Endothelial cell of umbilical vein (primary cell): ENCODE measurements around the gene MYO5B. TPM values are rescaled to one million over a fixed set of nuclear protein-coding genes. Genes with fewer than 3 reads are reported as not detected.

Experiments
- BruUV-seq: library from RNA; stranded (reverse); fragments of 400-500 nt; replicated peaks from 2 replicates; lab custom pipeline; 2021; lab: Mats Ljungman, UMichigan
- CTCF ChIA-PET: fragments of 300-600, 350-600 bp; sonication (Branson Sonifier 250); formaldehyde crosslinking; loops from one replicate; lab custom pipeline; 2021; ENCODE audit warnings: antibody characterized with exemption, inconsistent platforms; lab: Charles Lee
- POLR2A ChIA-PET: fragments of 300-600, 350-600 bp; sonication (Branson Sonifier 250); formaldehyde crosslinking; loops from one replicate; lab custom pipeline; 2021; ENCODE audit warnings: antibody characterized with exemption, inconsistent platforms; lab: Charles Lee
- DNase-seq: peaks from one replicate; pipeline ENCODE4 v3.0.0-alpha.2; 2011; ENCODE audit warnings: low read depth, low spot score
- FAIRE-seq: peaks from 2 replicates; lab custom pipeline; 2011; peaks lifted over from hg19 to GRCh38; lab: Jason Lieb, UNC
- H2AFZ ChIP-seq: 2 replicates; pipeline ENCODE4 v1.6.0; 2012; ENCODE audit warnings: low read depth, low read length, control low read depth, inconsistent platforms
- H3K27ac ChIP-seq: 2 replicates; pipeline ENCODE4 v1.5.1; 2011; ENCODE audit warnings: low read depth, mild to moderate bottlenecking, control low read depth, low read length, moderate library complexity; ENCODE audit not compliant: insufficient read depth
- H3K27me3 ChIP-seq, 2 experiments: 2 replicates each; pipeline versions ENCODE4 v1.6.0 to v1.6.1; 2011; ENCODE audit warnings: low read length in 2 of 2, mixed read lengths in 1 of 2; ENCODE audit not compliant: control insufficient read depth in 2 of 2, insufficient read depth in 2 of 2
- H3K36me3 ChIP-seq, 2 experiments: 2 replicates in 1 of 2; 3 replicates in 1 of 2; pipeline ENCODE4 v1.5.1; 2011; ENCODE audit warnings: low read length in 2 of 2, mild to moderate bottlenecking in 1 of 2, moderate library complexity in 1 of 2; ENCODE audit not compliant: control insufficient read depth in 2 of 2, insufficient read depth in 2 of 2; ENCODE audit errors: extremely low read depth in 1 of 2
- H3K4me1 ChIP-seq: 3 replicates; pipeline ENCODE4 v1.5.1; 2011; ENCODE audit warnings: mild to moderate bottlenecking, low read length; ENCODE audit not compliant: control insufficient read depth, insufficient read depth; ENCODE audit errors: extremely low read depth
- H3K4me2 ChIP-seq: 2 replicates; pipeline ENCODE4 v1.6.1; 2011; ENCODE audit warnings: low read length, control low read depth, mixed read lengths; ENCODE audit not compliant: insufficient read depth
- H3K4me3 ChIP-seq, 3 experiments: fragments of 200-600 bp in 1 of 3; sonication (generic), shearing (Covaris generic) in 1 of 3; replicated peaks in 1 of 3; 2 replicates each; pipeline ENCODE4 v1.5.1; 2011 to 2016; ENCODE audit warnings: control low read depth in 3 of 3, low read length in 3 of 3, mild to moderate bottlenecking in 2 of 3, inconsistent platforms in 1 of 3, low read depth in 1 of 3, moderate library complexity in 1 of 3; ENCODE audit not compliant: insufficient read depth in 1 of 3
- H3K79me2 ChIP-seq: 2 replicates; pipeline ENCODE4 v1.6.0; 2012; ENCODE audit warnings: low read length, inconsistent platforms; ENCODE audit not compliant: control insufficient read depth, insufficient read depth
- H3K9ac ChIP-seq: replicated peaks from 2 replicates; pipeline ENCODE3; 2011; ENCODE audit warnings: low read length, control low read depth; ENCODE audit not compliant: insufficient read depth; ENCODE audit errors: extremely low read depth
- H3K9me1 ChIP-seq: replicated peaks from 3 replicates; pipeline ENCODE4 v1.6.0; 2011; ENCODE audit warnings: mild to moderate bottlenecking, low read length; ENCODE audit not compliant: control insufficient read depth, insufficient read depth; ENCODE audit errors: extremely low read depth
- H3K9me3 ChIP-seq: replicated peaks from 2 replicates; pipeline ENCODE4 v1.5.1; 2012; ENCODE audit warnings: low read length, inconsistent platforms; ENCODE audit not compliant: control insufficient read depth, insufficient read depth
- H4K20me1 ChIP-seq: replicated peaks from 2 replicates; pipeline ENCODE3; 2011; ENCODE audit warnings: mild to moderate bottlenecking, low read length; ENCODE audit not compliant: control insufficient read depth, insufficient read depth; ENCODE audit errors: extremely low read depth
- FOS ChIP-seq: IDR thresholded peaks from 2 replicates; pipeline ENCODE4 v1.6.1; 2011; ENCODE audit warnings: mild to moderate bottlenecking, low read length, moderate library complexity, borderline replicate concordance; ENCODE audit not compliant: insufficient read depth
- GATA2 ChIP-seq: IDR thresholded peaks from 2 replicates; pipeline ENCODE4 v1.7.0; 2011; ENCODE audit warnings: low read depth, mild to moderate bottlenecking, moderate library complexity, mixed read lengths, low read length; ENCODE audit not compliant: insufficient read length, insufficient read depth
- dilution Hi-C: fragments of 300-500 bp; cut with MboI; formaldehyde crosslinking; loops from one replicate; pipeline ENCODE4 v1.15.0; 2019; ENCODE audit warnings: low sequenced_read_pairs; ENCODE audit not compliant: extremely low pct_ligation_motif_present
- intact Hi-C: fragments of 100-400 bp; cut with micrococcal nuclease; formaldehyde crosslinking; loops from one replicate; pipeline ENCODE4 v1.10.0; 2022
- polyA plus RNA-seq, 4 experiments: library from polyadenylated mRNA; depleted of rRNA in 3 of 4; stranded (reverse) in 3 of 4; unstranded in 1 of 4; fragments of >200 nt; gene quantifications; 2 replicates each; pipeline versions ENCODE4 v1.2.1 to v1.2.3, GENCODE V29; 2011 to 2012; ENCODE audit warnings: missing spikeins in 1 of 4
- total RNA-seq: library from RNA; stranded (reverse); gene quantifications from 2 replicates; pipeline ENCODE4 v1.2.3, GENCODE V29; 2021
- TF ChIP-seq, protein P1 (sequence below), 2 donors: IDR thresholded peaks; 1 replicate in 1 of 2; 2 replicates in 1 of 2; pipeline ENCODE4 v1.5.1; 2011; ENCODE audit warnings: low read length in 2 of 2, mild to moderate bottlenecking in 2 of 2, moderate library complexity in 2 of 2, control low read depth in 1 of 2, inconsistent platforms in 1 of 2, low read depth in 1 of 2; ENCODE audit not compliant: insufficient read depth in 1 of 2; ENCODE audit errors: extremely low read depth in 1 of 2
- TF ChIP-seq, protein P2 (sequence below): IDR thresholded peaks from 2 replicates; pipeline ENCODE4 v1.6.1; 2011; ENCODE audit not compliant: insufficient read depth, insufficient read length

MYO5B gene
- total and polyA plus RNA-seq, 2 donors (not counting 3 experiments of a cell fraction or from before 2014, with no cell fraction given) = 0.54 to 1.1 TPM

DNA sequence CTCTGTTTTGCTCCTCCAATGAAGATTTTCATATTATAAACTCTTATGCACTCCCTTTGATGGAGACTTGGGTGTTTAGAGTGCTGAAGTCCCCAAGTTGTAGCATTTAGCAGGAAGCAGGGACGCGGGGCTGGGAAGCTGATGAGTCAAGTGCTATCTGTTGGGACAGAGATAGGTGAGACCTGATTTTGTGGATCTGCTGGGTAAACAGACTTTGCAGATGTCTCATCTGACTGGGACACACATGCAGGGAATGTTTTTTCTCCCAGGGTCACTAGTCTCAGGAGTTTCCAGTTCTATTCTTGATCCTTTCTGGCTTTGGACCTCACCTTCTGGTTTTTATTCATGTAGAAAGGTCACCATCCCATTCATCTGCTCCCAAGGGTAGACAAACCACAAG is 301.9 kb downstream of the MYO5B start:
- no peak for FAIRE-seq
- intact Hi-C loops = no loop called here

More for the DNA sequence above, 301.9 kb downstream of the MYO5B start:
- ChIA-PET CTCF (interaction anchor here (1.0 kb wide), 1 partner anchor 34 kb away, joined by 3 read pairs; no protein-coding TSS in a partner anchor), POLR2A (no interaction called here)
- peaks cover 17% of the 10 kb centered on the region for H3K4me1 ChIP-seq
- H4K20me1 ChIP-seq = no peaks in the 10 kb centered on the region
- dilution Hi-C loops = no loop called here
- H3K27me3 ChIP-seq = peaks cover 0 to 2% of the 10 kb centered on the region in 2 experiments
- H2AFZ ChIP-seq = no peak overlapping the region
- DNase-seq = no peak
- H3K27ac ChIP-seq = no peak overlapping the region
- no peak overlapping the region for H3K4me2 ChIP-seq
- no peaks in the 10 kb centered on the region for H3K36me3 ChIP-seq
- H3K4me3 ChIP-seq = no peak overlapping the region
- no peak overlapping the region for H3K9ac ChIP-seq
- H3K9me1 ChIP-seq = no peaks in the 10 kb centered on the region
- no peaks in the 10 kb centered on the region for H3K9me3 ChIP-seq
- H3K79me2 ChIP-seq = no peaks in the 10 kb centered on the region
- TF ChIP-seq, protein P1, sequence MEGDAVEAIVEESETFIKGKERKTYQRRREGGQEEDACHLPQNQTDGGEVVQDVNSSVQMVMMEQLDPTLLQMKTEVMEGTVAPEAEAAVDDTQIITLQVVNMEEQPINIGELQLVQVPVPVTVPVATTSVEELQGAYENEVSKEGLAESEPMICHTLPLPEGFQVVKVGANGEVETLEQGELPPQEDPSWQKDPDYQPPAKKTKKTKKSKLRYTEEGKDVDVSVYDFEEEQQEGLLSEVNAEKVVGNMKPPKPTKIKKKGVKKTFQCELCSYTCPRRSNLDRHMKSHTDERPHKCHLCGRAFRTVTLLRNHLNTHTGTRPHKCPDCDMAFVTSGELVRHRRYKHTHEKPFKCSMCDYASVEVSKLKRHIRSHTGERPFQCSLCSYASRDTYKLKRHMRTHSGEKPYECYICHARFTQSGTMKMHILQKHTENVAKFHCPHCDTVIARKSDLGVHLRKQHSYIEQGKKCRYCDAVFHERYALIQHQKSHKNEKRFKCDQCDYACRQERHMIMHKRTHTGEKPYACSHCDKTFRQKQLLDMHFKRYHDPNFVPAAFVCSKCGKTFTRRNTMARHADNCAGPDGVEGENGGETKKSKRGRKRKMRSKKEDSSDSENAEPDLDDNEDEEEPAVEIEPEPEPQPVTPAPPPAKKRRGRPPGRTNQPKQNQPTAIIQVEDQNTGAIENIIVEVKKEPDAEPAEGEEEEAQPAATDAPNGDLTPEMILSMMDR (IDR thresholded peaks at IDR 0.05; ENCODE audit: extremely low read depth in 1 of 2, insufficient read depth in 1 of 2, low read depth in 1 of 2, low read length in 2 of 2) = no peak
- TF ChIP-seq, protein P2, sequence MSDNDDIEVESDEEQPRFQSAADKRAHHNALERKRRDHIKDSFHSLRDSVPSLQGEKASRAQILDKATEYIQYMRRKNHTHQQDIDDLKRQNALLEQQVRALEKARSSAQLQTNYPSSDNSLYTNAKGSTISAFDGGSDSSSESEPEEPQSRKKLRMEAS = no peak
- no peak for TF ChIP-seq GATA2
- no peak for TF ChIP-seq FOS
- BruUV-seq = no TSS peak
